ENCODE measurements around the gene OR2J3. TPM values are rescaled to one million over a fixed set of nuclear protein-coding genes. Genes with fewer than 3 reads are reported as not detected.
"Not testable (repeated sequence)": the region's sequence is repeated elsewhere in the genome, so short reads cannot be mapped to it uniquely, and the experiment has no call there.

Gene OR2J3
- not detected for polyA plus RNA-seq

DNA sequence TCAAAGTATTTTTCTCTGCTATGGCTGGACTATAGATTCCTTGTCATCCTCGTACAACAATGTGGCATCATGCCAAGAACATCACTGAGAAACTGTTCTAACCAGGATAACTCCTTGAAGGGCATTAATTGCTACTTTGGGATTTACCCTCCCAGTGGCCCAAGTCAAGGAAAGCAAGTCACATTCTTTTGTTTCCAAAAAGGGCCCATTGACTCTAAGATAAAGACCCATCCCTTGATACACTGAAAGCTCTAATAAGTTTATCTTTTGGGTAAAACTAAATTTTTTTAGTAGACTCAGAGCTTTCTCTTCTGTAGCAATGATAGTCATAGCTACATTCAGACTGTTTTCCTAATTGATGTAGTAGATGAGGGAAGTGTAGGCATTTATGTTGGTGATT lies at the start of gene OR2J3:
TSS of gene OR2J3 (plus strand) at position 301 of the 400 bp plus-strand sequence. CDS start 3,833 bp downstream, outside the sequence.
- Mint-ChIP-seq H3K4me3 (no peak within 1 kb of the TSS), H3K4me1 (no peaks in the 10 kb centered on the region), H3K27me3 (ENCODE audit: low read depth in 3 of 3) (peaks cover 0 to 17% (median 10%) of the 10 kb centered on the region in 3 donors), H3K27ac (no peak within 1 kb of the TSS), H3K36me3 (no peaks in the 10 kb centered on the region), H3K9me3 (peaks cover 0 to 2% (median 0%) of the 10 kb centered on the region in 6 donors)
- DNase-seq, result no peak

DNA sequence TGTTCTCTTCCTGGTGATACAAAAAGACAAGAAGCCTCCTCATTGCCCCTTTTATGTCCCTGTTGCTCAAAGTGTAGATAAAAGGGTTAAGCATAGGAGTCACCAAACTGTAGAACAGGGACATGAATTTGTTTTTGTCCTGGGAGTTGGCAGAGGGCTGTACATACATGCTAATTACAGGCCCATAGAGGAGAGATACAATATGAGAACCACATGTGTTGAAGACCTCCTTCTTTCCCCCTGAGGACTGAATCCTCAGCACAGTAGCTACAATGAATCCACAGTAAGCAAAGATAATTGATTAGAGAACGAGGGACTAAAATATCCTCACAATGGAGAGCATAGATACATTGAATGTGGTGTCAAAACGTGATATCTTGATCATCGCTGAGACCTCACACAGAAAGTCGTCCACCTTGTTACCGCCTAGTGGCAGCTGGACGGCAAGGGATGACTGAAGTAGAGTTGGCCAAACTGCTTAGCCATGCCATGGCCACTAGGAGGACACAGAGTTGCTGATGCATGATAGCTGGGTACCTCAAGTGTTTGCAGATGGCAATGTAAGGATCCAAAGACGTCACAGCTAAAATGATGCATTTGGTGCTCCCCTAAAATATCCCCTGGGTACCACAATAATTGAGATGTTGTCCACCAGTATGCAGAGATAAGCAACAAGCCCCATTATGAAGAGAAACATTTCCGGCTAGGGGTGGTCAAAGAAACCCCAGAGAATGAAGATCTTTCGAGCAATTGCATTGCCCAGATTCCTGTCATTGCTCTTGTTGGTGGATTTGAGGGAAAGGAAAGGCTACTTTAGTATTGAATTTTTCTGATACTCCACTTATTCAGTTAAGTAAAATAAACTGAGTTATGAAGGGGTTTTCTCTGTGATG lies 35.8 kb upstream of the OR2J3 start:
- peaks cover 0 to 11% (median 1%) of the 10 kb centered on the region in 6 donors for H3K9me3 Mint-ChIP-seq
- DNase-seq, result no peak
- H3K27ac Mint-ChIP-seq, result no peak overlapping the region
- H3K36me3 Mint-ChIP-seq, result no peaks in the 10 kb centered on the region
- no peaks in the 10 kb centered on the region for H3K4me1 Mint-ChIP-seq
- no peak overlapping the region for H3K4me3 Mint-ChIP-seq
- peaks cover 2 to 14% (median 4%) of the 10 kb centered on the region in 3 donors for H3K27me3 Mint-ChIP-seq (ENCODE audit: low read depth in 3 of 3)

DNA sequence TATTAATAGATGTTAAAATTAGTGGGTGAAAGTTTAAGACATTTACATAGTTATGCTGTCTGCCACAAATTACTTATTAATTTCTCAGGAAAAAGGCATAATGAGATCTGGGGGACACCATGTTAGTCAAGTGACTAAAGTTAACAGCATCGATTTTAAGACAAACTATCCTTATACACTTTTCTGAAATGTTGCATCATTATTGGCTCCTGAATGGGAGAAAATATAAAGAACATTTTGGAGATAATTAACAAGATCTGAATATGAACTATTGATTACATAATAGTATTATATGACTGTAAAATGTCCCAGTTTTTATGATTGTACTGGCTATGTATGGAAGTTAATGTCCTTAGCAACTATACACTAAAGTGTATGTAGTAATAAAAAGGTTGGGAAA lies 28.7 kb upstream of the OR2J3 start:
- no peaks in the 10 kb centered on the region for H3K4me1 Mint-ChIP-seq
- no peak overlapping the region for H3K4me3 Mint-ChIP-seq
- H3K27me3 Mint-ChIP-seq (ENCODE audit: low read depth in 3 of 3), result peaks cover 0 to 13% (median 9%) of the 10 kb centered on the region in 3 donors
- H3K36me3 Mint-ChIP-seq, result no peaks in the 10 kb centered on the region
- H3K9me3 Mint-ChIP-seq, result no peaks in the 10 kb centered on the region
- H3K27ac Mint-ChIP-seq, result no peak overlapping the region
- no peak for DNase-seq

DNA sequence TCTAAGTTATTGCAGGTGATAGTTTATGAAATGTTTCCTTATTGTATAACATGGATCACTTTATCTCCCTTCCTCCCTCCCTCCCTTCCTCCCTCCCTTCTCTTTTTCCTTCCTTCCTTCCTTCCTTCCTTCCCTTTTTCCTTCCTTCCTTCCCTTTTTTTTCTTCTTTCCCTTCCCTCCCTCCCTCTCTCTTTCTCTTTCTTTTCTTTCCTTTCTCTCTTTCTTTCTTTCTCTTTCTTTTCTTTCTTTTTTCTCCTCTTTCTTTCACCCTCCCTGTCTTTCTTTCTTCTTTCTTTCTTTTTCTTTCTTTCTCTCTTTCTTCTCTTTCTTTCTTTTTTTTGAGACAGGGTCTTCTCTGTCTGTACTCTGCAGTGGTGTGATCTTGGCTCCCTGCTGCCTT lies 26.5 kb upstream of the OR2J3 start:
- no peaks in the 10 kb centered on the region for H3K9me3 Mint-ChIP-seq
- no peak overlapping the region for H3K27ac Mint-ChIP-seq
- H3K36me3 Mint-ChIP-seq, result no peaks in the 10 kb centered on the region
- H3K27me3 Mint-ChIP-seq (ENCODE audit: low read depth in 3 of 3), result peaks cover 2 to 13% (median 9%) of the 10 kb centered on the region in 3 donors
- DNase-seq, result no peak
- H3K4me3 Mint-ChIP-seq, result no peak overlapping the region
- no peaks in the 10 kb centered on the region for H3K4me1 Mint-ChIP-seq

DNA sequence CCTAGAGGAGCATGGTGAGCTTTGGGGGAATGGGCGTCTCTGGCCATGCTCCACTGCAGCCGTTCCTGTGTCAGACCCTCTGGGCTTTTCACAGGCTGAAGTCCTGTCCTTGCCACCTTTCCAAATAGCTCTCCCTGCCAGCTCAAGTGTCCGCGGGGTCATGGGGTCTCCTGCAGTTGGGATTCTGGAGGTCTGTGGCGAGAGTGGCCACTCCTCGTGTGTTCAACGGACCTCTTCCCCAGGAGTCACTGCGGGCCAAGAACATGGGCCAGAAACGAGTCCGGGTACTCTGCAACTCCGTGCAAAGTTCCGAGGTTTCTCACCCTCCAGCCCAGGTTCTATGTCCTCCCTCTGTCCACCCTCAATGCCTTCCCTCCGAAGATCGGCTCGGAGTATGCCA lies 25.4 kb upstream of the OR2J3 start:
- Mint-ChIP-seq H3K4me1 (no peaks in the 10 kb centered on the region), H3K36me3 (no peaks in the 10 kb centered on the region), H3K4me3 (no peak overlapping the region)

DNA sequence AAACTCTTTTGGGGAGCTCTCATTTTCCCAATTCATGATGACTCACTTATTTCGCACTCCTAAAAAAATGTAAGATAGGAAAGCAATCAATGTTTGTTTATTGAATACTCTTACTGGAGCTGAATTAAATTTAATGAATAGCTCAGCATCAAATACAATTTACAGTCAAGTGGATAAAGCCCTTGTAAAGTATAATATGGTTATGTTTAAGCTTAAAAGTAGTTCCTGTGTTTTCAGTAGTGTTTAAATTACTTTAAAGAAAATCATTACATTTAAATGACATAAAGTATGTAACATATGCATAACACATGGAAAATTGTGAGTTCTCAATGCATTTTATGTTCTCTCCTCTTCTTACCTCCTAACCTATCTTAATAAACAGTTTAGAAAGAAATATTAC lies 20.6 kb upstream of the OR2J3 start, which contains the start of gene OR2B3:
TSS of gene OR2B3 (minus strand) at position 101 of the 400 bp plus-strand sequence. CDS start at position 36, 65 bp downstream.
- Mint-ChIP-seq H3K27ac (no peak within 1 kb of the TSS), H3K9me3 (peaks cover 0 to 2% (median 0%) of the 10 kb centered on the region in 6 donors), H3K27me3 (ENCODE audit: low read depth in 3 of 3) (peaks cover 0 to 10% (median 3%) of the 10 kb centered on the region in 3 donors), H3K4me3 (no peak within 1 kb of the TSS), H3K36me3 (no peaks in the 10 kb centered on the region), H3K4me1 (no peaks in the 10 kb centered on the region)
- DNase-seq, result no peak

More for the DNA sequence above, 25.4 kb upstream of the OR2J3 start:
- H3K9me3 Mint-ChIP-seq, result peaks cover 0 to 2% (median 0%) of the 10 kb centered on the region in 6 donors
- H3K27me3 Mint-ChIP-seq (ENCODE audit: low read depth in 3 of 3), result peaks cover 3 to 8% (median 7%) of the 10 kb centered on the region in 3 donors
- no peak for DNase-seq
- no peak overlapping the region for H3K27ac Mint-ChIP-seq

DNA sequence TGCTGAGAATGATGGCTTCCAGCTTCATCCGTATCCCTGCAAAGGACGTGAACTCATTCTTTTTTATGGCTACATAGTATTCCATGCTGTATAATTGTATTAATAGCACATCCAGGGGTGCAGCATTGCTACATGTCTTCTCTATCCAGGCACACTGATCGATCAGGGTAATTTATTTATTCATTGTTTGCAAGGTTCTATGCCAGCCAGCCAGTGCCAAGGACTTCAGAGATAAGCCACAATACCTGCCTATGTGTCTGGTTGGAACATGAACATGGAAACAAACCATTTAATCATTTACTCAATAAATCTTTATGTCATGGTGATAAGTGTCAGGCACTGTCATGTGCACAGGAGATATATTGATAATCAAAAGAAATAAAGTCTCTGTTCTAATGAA lies 14.9 kb upstream of the OR2J3 start:
- Mint-ChIP-seq H3K9me3 (no peaks in the 10 kb centered on the region), H3K27me3 (ENCODE audit: low read depth in 3 of 3) (peaks cover 0 to 6% (median 2%) of the 10 kb centered on the region in 3 donors)

DNA sequence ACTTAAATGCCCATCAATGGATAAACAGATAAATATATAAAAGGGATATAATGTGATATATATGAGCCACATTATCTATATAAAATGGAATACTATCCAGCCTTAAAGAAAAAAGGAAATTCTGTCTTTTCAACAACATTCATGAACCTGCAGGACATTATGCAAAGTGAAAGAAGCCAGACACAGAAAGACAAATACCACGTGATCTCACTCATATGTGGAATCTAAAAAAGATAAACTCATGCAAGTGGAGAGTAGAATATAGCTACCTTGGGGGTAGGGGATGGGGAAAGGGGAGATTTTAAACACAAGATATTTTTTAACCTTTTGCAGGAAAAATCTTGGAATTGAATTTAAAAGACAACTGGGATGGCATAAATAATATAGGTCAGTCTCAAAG lies 10.1 kb upstream of the OR2J3 start:
- Mint-ChIP-seq H3K4me3 (no peak overlapping the region), H3K9me3 (no peaks in the 10 kb centered on the region), H3K36me3 (no peaks in the 10 kb centered on the region), H3K4me1 (no peaks in the 10 kb centered on the region), H3K27me3 (ENCODE audit: low read depth in 3 of 3) (peaks cover 0 to 5% (median under 1%) of the 10 kb centered on the region in 3 donors), H3K27ac (no peak overlapping the region)
- no peak for DNase-seq

More for the DNA sequence above, 14.9 kb upstream of the OR2J3 start:
- no peak for DNase-seq
- Mint-ChIP-seq H3K4me3 (no peak overlapping the region), H3K36me3 (no peaks in the 10 kb centered on the region), H3K27ac (no peak overlapping the region), H3K4me1 (no peaks in the 10 kb centered on the region)

DNA sequence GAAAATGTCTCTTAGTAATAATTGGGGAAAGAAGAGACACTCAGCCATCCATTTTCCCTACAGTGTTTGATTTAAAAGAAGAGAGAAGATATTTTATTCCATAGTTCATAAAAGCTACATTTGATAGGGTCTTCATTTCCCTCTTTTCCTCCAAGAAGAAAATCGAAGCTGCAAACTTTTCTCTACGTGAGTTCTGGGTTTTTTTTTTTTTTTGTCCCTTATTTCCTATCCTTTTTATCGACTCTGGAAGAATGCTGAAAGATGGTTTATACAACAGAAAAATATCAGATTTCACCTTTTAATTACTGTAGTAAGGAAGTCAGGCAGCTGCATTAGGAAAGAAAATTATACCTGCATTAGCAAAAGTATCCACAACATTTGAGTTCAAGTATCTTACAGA lies 8.7 kb upstream of the OR2J3 start, which contains the start of gene OR2J1:
TSS of gene OR2J1 (plus strand) at position 301 of the 400 bp plus-strand sequence. CDS start 1,453 bp downstream, outside the sequence.
- Mint-ChIP-seq H3K27me3 (ENCODE audit: low read depth in 3 of 3) (peaks cover 0 to 8% (median 0%) of the 10 kb centered on the region in 3 donors), H3K27ac (no peak within 1 kb of the TSS), H3K9me3 (no peaks in the 10 kb centered on the region), H3K36me3 (no peaks in the 10 kb centered on the region), H3K4me3 (no peak within 1 kb of the TSS), H3K4me1 (no peaks in the 10 kb centered on the region)
- DNase-seq, result no peak

DNA sequence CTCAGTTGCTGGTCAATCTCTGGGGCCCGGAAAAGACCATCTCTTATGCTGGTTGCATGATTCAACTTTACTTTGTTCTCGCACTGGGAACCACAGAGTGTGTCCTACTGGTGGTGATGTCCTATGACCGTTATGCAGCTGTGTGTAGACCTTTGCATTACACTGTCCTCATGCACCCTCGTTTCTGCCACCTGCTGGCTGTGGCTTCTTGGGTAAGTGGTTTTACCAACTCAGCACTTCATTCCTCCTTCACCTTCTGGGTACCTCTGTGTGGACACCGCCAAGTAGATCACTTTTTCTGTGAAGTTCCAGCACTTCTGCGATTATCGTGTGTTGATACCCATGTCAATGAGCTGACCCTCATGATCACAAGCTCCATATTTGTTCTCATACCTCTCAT lies 4.3 kb downstream of the OR2J3 start:
- no peak for DNase-seq
- H3K4me1 Mint-ChIP-seq, result no peaks in the 10 kb centered on the region
- H3K27ac Mint-ChIP-seq, result no peak overlapping the region
- no peak overlapping the region for H3K4me3 Mint-ChIP-seq
- peaks cover 2 to 7% (median 2%) of the 10 kb centered on the region in 3 donors for H3K27me3 Mint-ChIP-seq (ENCODE audit: low read depth in 3 of 3)
- H3K9me3 Mint-ChIP-seq, result peaks cover 0 to 2% (median 0%) of the 10 kb centered on the region in 6 donors
- H3K36me3 Mint-ChIP-seq, result no peaks in the 10 kb centered on the region

DNA sequence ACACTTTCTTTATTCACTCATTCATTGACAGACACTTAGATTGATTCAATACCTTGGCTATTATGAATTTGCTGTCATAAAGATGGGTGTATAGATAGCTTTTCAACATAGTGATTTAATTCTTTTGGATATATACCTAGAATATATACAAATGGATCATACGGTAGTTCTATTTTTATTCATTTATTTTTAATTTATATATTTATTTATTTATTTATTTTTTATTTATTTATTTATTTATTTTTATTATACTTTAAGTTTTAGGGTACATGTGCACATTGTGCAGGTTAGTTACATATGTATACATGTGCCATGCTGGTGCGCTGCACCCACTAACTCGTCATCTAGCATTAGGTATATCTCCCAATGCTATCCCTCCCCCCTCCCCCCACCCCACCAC lies 7.1 kb downstream of the OR2J3 start:
- H3K27me3 Mint-ChIP-seq (ENCODE audit: low read depth in 3 of 3); H3K27ac Mint-ChIP-seq: not testable (repeated sequence)

DNA sequence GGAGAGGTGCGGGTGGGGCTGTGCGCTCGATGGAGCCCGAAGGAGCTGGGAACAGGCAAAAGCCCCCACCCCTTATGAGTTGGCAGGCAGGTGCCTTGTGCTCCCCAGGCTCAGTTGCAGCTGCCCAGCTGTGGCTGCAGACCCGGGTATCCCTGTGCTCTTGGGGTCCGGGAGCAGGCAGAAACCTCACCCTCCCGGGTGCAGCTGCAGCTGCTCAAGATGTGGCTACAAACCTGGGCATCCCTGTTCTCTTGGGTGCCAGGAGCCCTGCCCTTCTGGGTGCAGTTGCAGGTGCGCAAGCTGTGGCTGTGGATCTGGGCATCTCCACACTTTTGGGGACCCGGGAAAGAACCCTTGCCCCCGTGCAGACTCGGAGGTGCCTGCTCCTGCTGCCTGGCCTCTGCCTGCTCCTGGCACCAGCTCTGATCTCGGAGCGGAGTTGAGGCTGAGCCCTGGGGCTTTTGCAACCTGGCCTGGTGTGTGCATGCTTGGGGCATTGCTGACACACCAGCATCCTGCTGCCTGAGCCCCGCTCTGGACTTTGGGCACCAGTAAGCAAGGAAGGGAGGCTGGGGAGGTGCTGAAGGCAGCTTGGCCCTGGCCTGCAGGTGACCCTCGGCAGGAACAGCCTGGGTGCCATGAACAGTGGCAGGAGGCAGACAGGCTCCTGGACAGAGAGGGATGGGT lies 21.6 kb downstream of the OR2J3 start:
- DNase-seq, result no peak
- H3K9me3 Mint-ChIP-seq, result no peaks in the 10 kb centered on the region
- H3K4me1 Mint-ChIP-seq, result no peaks in the 10 kb centered on the region
- H3K27me3 Mint-ChIP-seq (ENCODE audit: low read depth in 3 of 3), result peaks cover 3 to 9% (median 3%) of the 10 kb centered on the region in 3 donors
- H3K36me3 Mint-ChIP-seq, result no peaks in the 10 kb centered on the region
- no peak overlapping the region for H3K27ac Mint-ChIP-seq
- H3K4me3 Mint-ChIP-seq, result no peak overlapping the region

More for the DNA sequence above, 7.1 kb downstream of the OR2J3 start:
- not testable (repeated sequence) for DNase-seq, H3K36me3 Mint-ChIP-seq, H3K4me1 Mint-ChIP-seq, H3K4me3 Mint-ChIP-seq, H3K9me3 Mint-ChIP-seq

DNA sequence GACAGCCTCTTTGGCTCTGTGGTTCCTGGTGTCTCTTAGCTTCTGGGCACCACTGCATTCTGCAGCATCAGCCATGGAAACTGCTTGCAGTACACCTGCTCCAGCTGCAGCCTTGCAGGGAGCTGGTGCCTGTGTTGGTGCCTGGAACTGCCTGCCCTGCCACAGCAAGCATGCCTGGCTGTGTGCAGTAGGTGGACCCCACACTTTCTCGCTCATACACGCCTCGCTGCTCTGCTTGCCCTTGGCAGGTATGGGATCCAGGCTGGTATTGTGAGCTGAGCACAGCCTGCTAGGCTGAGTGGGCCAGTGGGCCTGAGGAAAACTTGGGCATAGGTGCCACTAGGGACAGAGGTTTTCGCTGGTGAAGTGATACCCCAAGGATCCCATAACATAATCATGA lies 22.8 kb downstream of the OR2J3 start:
- peaks cover 3 to 12% (median 3%) of the 10 kb centered on the region in 3 donors for H3K27me3 Mint-ChIP-seq (ENCODE audit: low read depth in 3 of 3)
- no peaks in the 10 kb centered on the region for H3K36me3 Mint-ChIP-seq
- no peak overlapping the region for H3K4me3 Mint-ChIP-seq
- no peak overlapping the region for H3K27ac Mint-ChIP-seq
- DNase-seq, result no peak
- no peaks in the 10 kb centered on the region for H3K9me3 Mint-ChIP-seq
- H3K4me1 Mint-ChIP-seq, result no peaks in the 10 kb centered on the region

DNA sequence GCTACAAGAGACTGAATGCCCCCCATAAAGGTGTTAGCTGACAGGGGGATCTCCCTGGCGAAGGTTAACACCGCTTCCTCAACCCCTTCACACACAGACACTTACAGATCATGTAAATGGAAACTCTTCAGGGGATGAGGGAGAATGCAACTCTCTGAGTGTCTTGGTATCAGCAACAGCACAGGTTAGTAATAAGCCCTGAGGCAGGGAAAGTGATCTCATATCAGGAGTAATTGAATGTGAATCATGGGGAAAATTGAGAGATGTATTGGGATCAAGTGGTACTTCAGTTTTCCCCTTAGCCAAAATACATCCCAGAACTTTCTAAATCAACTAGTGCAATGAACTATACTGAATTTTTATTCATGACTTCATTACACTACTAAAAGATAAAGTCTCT lies 23.8 kb downstream of the OR2J3 start:
- Mint-ChIP-seq H3K36me3 (no peaks in the 10 kb centered on the region), H3K27me3 (ENCODE audit: low read depth in 3 of 3) (peaks cover 3 to 12% (median 3%) of the 10 kb centered on the region in 3 donors), H3K4me1 (no peaks in the 10 kb centered on the region), H3K9me3 (no peaks in the 10 kb centered on the region), H3K4me3 (no peak overlapping the region), H3K27ac (no peak overlapping the region)
- no peak for DNase-seq
